Measurements from ENCODE around the gene SYDE2. TPM values are rescaled to one million over a fixed set of nuclear protein-coding genes. Genes with fewer than 3 reads are reported as not detected.

The SYDE2 gene
- polyA plus RNA-seq, 2 of the 4 experiments (the other 2 are of a cell fraction): 0.92 to 2.6 TPM

DNA sequence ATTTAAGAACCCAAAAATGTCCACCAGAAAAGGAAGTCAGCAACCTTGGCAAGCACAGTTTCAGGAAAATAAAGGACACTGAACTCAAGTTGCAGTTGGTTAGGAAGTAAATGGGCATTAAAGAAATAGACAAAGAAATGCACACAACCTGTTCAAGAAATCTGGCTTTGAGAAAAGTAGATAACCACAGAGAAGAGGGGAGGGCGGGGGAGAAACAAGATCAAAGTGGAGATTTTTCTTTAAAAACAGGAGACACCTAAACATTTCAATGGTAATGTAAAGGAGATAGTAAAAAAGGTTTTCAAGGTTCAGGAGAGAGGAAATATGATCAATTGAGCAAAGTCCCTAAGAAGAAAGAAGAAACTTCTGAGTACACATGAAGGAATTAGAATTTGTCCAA is 29.1 kb downstream of the SYDE2 start:
- FAIRE-seq: no peak
- WGBS (ENCODE audit: missing lambda C conversion rate): 78% methylated on average over 1 of the region's 1 CpG

GRCh38 chr1:85168884-85169283 is 31.9 kb downstream of the SYDE2 start:
- WGBS (ENCODE audit: missing lambda C conversion rate): 93% methylated on average over 1 of the region's 1 CpG
- FAIRE-seq (no peak), DNase-seq (ENCODE audit: low read depth in 1 of 2, low spot score in 1 of 2) (no peak), ATAC-seq (no peak)
- Histone ChIP-seq H3K4me3 (no peak overlapping the region), H3K27ac (no peak overlapping the region), H3K4me1 (no peaks in the 10 kb centered on the region), H3K9me3 (no peaks in the 10 kb centered on the region), H3K4me2 (no peak overlapping the region)
- ChIA-PET POLR2A (no interaction called here), CTCF (interaction anchor here (0.9 to 1.7 kb wide), 2 partner anchors 10 to 13 kb away, joined by 3 to 4 read pairs; no protein-coding TSS in a partner anchor)
- TF ChIP-seq RAD21 (conservative IDR thresholded peaks at IDR 0.05 in 1 of 2, IDR thresholded peaks at IDR 0.05 in 1 of 2) (no peak), TFCP2L1 (CRISPR knock-in tag; IDR thresholded peaks at IDR 0.05) (no peak), FOSL2 (IDR thresholded peaks at IDR 0.05) (no peak), FOSL2 (CRISPR knock-in tag; IDR thresholded peaks at IDR 0.05) (no peak), SMC3 (IDR thresholded peaks at IDR 0.05) (no peak), ESRRA (IDR thresholded peaks at IDR 0.05; ENCODE audit: borderline replicate concordance, low read length) (no peak), CEBPB (IDR thresholded peaks at IDR 0.05) (no peak), GATA3 (IDR thresholded peaks at IDR 0.05; ENCODE audit: borderline replicate concordance) (no peak)
- TF ChIP-seq, protein P1, sequence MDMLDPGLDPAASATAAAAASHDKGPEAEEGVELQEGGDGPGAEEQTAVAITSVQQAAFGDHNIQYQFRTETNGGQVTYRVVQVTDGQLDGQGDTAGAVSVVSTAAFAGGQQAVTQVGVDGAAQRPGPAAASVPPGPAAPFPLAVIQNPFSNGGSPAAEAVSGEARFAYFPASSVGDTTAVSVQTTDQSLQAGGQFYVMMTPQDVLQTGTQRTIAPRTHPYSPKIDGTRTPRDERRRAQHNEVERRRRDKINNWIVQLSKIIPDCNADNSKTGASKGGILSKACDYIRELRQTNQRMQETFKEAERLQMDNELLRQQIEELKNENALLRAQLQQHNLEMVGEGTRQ (IDR thresholded peaks at IDR 0.05): no peak
- TF ChIP-seq, protein P2, sequence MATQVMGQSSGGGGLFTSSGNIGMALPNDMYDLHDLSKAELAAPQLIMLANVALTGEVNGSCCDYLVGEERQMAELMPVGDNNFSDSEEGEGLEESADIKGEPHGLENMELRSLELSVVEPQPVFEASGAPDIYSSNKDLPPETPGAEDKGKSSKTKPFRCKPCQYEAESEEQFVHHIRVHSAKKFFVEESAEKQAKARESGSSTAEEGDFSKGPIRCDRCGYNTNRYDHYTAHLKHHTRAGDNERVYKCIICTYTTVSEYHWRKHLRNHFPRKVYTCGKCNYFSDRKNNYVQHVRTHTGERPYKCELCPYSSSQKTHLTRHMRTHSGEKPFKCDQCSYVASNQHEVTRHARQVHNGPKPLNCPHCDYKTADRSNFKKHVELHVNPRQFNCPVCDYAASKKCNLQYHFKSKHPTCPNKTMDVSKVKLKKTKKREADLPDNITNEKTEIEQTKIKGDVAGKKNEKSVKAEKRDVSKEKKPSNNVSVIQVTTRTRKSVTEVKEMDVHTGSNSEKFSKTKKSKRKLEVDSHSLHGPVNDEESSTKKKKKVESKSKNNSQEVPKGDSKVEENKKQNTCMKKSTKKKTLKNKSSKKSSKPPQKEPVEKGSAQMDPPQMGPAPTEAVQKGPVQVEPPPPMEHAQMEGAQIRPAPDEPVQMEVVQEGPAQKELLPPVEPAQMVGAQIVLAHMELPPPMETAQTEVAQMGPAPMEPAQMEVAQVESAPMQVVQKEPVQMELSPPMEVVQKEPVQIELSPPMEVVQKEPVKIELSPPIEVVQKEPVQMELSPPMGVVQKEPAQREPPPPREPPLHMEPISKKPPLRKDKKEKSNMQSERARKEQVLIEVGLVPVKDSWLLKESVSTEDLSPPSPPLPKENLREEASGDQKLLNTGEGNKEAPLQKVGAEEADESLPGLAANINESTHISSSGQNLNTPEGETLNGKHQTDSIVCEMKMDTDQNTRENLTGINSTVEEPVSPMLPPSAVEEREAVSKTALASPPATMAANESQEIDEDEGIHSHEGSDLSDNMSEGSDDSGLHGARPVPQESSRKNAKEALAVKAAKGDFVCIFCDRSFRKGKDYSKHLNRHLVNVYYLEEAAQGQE (IDR thresholded peaks at IDR 0.05): no peak
- TF ChIP-seq, protein P3, sequence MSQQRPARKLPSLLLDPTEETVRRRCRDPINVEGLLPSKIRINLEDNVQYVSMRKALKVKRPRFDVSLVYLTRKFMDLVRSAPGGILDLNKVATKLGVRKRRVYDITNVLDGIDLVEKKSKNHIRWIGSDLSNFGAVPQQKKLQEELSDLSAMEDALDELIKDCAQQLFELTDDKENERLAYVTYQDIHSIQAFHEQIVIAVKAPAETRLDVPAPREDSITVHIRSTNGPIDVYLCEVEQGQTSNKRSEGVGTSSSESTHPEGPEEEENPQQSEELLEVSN (IDR thresholded peaks at IDR 0.05; ENCODE audit: borderline replicate concordance, low read depth): no peak

More for the DNA sequence above, 29.1 kb downstream of the SYDE2 start:
- DNase-seq (ENCODE audit: low read depth in 1 of 2, low spot score in 1 of 2) (no peak), ATAC-seq (no peak)
- H3K4me2 ChIP-seq: no peak overlapping the region
- ChIA-PET POLR2A (no interaction called here), CTCF (no interaction called here)
- H3K4me3 ChIP-seq: no peak overlapping the region
- TF ChIP-seq, protein P3 (IDR thresholded peaks at IDR 0.05; ENCODE audit: borderline replicate concordance, low read depth): no peak
- TF ChIP-seq FOSB (CRISPR knock-in tag; IDR thresholded peaks at IDR 0.05) (no peak), KDM1A (IDR thresholded peaks at IDR 0.05; ENCODE audit: low read depth) (no peak), CTCF (IDR thresholded peaks at IDR 0.05) (no peak), ELK1 (IDR thresholded peaks at IDR 0.05; ENCODE audit: low read depth, low read length) (no peak), CHD4 (IDR thresholded peaks at IDR 0.05; ENCODE audit: borderline replicate concordance) (no peak), FOSL2 (IDR thresholded peaks at IDR 0.05) (no peak), FOSL2 (CRISPR knock-in tag; IDR thresholded peaks at IDR 0.05) (no peak), CBX2 (IDR thresholded peaks at IDR 0.05; ENCODE audit: borderline replicate concordance, low read depth) (no peak), JUNB (IDR thresholded peaks at IDR 0.05) (no peak), EP300 (IDR thresholded peaks at IDR 0.05) (no peak), NFE2L2 (conservative IDR thresholded peaks at IDR 0.05; ENCODE audit: low read length) (no peak), EHMT2 (IDR thresholded peaks at IDR 0.05; ENCODE audit: low read depth) (no peak), HDAC2 (IDR thresholded peaks at IDR 0.05) (no peak), SMC3 (IDR thresholded peaks at IDR 0.05) (no peak), PHF8 (IDR thresholded peaks at IDR 0.05; ENCODE audit: borderline replicate concordance, low read depth) (no peak), ZSCAN20 (CRISPR knock-in tag; IDR thresholded peaks at IDR 0.05) (no peak), POLR2A (IDR thresholded peaks at IDR 0.05; ENCODE audit: low read length) (no peak)
- TF ChIP-seq, protein P4, sequence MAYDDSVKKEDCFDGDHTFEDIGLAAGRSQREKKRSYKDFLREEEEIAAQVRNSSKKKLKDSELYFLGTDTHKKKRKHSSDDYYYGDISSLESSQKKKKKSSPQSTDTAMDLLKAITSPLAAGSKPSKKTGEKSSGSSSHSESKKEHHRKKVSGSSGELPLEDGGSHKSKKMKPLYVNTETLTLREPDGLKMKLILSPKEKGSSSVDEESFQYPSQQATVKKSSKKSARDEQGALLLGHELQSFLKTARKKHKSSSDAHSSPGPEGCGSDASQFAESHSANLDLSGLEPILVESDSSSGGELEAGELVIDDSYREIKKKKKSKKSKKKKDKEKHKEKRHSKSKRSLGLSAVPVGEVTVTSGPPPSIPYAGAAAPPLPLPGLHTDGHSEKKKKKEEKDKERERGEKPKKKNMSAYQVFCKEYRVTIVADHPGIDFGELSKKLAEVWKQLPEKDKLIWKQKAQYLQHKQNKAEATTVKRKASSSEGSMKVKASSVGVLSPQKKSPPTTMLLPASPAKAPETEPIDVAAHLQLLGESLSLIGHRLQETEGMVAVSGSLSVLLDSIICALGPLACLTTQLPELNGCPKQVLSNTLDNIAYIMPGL (CRISPR knock-in tag; IDR thresholded peaks at IDR 0.05; ENCODE audit: borderline replicate concordance): no peak
- no peaks in the 10 kb centered on the region for H3K4me1 ChIP-seq
- no peaks in the 10 kb centered on the region for H3K9me3 ChIP-seq
- H3K27ac ChIP-seq: no peak overlapping the region
